ENCODE results near the gene MAP7. TPM values are rescaled to one million over a fixed set of nuclear protein-coding genes. Genes with fewer than 3 reads are reported as not detected.
"Not testable (repeated sequence)": the region's sequence is repeated elsewhere in the genome, so short reads cannot be mapped to it uniquely, and the experiment has no call there.

MAP7 gene
- total RNA-seq, 1 donor from 2014 or later: 0.51 TPM

DNA sequence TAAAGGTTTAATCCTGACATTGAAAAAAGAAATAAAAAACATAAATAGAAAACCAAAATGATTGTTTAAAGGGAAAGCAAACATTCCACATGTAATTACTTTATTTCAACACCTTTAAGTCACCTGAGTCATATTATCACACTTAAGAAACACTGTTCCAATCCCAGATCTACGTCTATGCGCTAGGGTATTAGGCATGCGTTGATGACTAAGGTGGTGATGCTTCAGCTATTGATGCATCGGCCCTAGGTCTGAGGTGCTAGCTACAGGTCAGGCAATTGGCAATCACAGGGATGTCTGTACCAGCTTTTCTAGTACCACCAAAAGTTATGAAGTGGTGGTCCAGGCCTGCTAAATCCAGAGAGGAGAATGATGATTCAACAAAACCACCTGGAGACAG lies 162.9 kb downstream of the MAP7 start:
- DNase-seq (ENCODE audit: low read depth in 2 of 2): no peak

DNA sequence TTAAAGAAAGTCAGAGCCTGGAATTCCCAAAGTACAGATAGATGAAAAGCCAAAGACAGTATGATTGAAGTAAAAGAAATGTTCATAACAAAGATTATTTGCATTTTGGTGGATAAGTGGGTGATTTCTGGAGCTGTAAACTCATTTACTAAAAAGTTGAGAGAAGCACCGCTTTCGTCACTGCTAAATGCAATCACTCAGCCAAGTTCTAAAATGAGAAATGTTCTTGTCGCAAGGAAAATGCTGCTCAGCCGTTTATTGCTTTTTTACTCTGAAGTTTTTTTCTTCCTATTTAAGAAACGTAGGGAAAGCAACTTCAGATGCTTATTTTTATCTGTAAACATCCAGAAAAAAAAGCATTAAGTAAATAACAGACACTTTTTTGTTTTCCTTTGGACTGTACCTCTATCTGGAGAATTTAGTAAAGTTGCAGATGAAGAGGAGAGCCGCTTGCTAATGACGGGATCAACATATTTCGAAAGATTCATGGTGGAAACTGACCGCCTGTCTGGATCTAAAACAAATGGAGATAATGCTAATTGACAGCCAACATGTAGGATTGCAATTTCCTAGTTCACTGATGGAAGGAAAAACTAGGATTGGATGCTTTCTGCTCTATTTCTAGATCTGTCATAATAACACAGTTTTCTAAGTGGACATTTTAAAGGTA lies 166.8 kb downstream of the MAP7 start:
- no peak for DNase-seq (ENCODE audit: low read depth in 2 of 2)

DNA sequence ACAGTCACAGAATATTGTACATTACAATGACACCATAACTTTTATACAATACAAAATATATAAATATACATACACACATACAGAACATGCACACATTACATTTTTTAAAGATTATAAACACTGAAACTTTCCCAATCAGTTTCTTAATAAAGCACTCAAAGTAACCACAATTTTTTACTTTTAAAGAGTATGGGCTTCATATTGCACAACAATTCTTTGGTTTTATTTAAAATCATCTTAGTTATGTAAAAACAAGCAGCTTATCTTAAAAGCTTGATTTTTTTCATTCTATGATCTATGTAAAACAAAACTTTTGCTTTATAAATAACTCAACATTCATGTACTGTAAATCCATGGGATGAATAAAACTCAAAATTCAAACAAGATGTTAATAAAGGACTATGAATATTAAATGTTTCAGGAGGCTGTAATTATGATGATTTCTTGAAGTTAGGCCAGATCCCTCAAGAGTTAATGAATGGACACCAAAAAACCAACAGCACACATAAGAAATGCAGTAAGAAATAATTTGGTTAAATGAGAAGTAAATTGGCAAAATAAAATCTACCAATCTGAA lies 167.5 kb downstream of the MAP7 start:
- no peak for DNase-seq (ENCODE audit: low read depth in 2 of 2)

DNA sequence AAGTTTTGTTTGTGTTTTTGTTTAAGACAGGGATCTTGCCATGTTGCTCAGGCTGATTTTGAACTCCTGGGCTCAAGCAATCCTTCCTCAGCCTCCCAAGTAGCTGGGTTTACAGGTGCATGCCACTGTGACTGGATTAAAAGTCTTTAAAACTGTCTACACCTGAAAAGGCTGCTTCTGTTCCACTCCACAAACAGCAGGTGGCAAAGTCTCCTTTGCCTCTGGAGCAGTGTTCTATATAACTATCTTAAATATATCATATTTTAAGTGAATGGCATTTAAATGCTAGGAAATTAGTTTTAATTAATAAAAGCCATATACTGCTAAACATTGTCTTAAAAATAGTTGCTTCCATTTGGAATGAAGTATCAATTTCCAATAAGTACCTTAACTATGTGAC lies 171.3 kb downstream of the MAP7 start:
- no peak for DNase-seq (ENCODE audit: low read depth in 2 of 2)

DNA sequence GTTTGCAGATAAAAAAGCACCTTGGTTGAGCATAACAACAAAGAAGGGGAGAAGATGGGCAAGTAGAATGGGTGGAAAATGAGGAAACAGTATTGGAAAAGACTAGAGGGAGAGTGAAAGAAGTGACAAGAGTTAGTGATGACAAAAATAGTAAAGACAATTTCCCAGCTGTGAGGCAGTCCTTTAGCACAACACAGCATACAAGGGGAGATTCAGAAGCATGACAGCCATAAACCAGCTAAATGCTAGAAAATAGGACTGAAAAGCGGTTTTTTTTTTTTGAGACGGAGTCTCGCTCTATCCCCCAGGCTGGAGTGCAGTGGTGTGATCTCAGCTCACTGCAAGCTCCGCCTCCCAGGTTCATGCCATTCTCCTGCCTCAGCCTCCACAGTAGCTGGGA lies 174.4 kb downstream of the MAP7 start:
- not testable (repeated sequence) for DNase-seq (ENCODE audit: low read depth in 2 of 2)

DNA sequence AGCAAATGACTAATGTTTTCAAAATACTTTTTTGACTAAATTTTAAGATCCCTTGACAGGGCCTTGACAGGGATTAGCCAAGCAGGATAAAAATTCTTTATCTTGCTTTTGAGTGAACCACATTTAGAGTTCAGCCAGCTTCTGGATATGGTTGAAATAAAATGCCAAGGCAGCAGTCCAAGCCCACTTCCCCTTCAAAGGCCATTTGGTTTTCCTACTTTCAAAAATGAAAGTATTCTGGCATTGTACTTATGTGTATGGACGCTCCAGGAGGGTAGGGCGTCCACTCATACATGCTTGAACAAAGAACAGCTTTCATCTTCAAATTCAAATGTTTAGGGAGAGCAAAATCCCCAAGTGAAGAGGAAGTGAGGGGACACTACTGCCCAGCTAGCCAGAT lies 178.3 kb downstream of the MAP7 start:
- no peak for DNase-seq (ENCODE audit: low read depth in 2 of 2)

DNA sequence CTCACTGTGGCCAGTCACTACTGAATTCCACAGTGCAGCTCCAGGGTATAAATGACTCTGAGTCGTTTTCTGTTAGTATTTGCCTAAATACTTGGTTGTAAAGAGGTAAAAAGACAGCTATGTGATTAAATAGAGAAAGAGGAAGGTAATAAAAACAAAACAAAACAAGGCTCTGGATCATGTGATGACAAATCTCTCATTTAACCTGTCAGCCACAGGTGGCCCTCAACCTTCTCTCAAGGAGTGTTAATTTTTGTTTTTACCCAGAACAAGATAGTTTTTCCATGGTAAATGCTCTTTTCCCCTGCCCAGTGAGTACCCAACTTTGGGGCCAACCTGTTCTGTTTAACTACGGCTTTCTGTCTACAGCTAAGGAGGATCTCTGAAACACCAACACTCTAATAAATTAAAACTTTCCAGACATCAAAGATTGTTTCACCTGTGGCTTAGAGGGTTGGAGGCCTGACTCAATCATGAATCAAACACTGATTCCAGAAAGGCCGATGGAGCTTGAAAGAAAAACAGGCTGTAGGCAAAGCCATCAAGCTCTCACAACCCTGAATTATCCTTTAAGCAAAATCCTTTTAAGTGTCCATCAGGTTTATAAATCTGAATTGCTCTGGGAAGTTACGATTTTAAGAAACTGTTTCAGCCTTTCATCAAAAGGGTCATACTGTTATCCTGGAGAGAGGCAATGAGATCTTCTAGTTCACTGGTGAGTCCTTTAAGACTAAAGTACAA lies 179.1 kb downstream of the MAP7 start:
- no peak for DNase-seq (ENCODE audit: low read depth in 2 of 2)

DNA sequence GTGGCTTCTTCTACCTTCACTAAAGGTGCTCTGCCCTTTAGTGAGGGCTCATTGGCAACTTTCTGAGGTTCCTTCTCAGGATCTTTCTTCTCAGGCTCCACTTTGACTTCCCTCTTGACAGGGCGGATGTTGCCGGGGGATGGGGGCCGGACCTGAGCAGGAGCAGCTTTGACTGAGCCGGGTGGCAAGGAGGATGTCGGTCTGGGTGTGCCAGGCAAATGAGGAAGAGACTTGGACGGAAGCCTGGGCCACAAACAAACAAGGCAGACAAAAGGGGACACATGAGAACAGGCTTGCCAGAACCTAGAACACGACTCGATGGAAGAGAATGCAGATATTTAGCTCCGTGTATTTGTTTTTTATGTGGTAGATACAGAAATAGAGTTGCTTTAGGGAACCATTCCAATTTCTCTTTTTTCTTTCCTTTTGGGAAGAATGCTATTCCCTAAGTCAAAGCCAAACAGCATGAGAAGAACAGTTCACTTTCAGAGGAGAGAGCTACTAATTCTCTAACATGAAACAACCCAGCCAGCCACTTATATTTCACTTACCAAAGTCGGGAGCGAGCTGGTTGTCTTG lies 184.4 kb downstream of the MAP7 start:
- no peak for DNase-seq (ENCODE audit: low read depth in 2 of 2)

DNA sequence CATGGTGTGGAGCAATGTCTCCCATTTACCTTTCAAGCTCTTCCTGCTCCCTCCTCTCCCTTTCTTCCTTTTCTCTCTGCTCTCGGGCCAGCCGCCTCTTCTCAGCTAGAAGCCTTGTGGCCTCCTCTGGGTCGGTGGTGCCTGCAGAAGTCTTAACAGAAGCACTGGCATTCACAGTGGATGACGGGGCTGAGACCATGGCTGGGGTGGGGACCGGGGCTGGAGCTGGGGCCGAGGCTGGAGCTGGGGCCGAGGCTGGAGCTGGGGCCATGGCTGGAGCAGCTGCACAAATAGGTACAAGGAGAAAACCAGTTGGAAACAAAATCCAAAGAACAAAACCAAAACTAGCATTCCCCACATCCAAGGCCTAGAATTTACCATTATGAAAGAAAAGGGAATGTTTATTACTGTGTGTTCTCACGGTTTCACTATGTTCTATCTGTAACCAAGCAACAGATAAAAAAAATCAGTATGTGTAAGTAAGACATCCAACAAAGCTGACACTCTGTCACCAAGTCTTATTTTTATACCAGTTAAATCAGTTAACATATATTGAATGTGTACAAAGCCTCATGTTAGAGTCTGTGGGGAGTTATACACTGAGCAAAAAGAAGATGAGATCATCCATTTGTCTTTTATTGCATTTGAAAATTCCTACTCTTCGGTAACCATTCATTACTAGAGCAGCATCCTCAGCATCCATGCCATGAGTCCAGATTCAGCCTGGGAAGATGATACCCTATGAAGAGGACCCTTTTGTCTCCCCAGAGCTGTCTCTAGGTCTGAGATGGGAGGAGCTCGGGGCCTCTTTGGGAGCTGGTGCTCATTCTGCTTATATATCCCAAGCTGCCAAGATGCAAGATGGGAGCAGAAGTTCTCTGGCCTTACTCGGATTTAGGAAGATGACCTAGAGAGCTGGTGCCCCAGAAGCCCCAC lies 187.5 kb downstream of the MAP7 start:
- no peak for DNase-seq (ENCODE audit: low read depth in 2 of 2)

DNA sequence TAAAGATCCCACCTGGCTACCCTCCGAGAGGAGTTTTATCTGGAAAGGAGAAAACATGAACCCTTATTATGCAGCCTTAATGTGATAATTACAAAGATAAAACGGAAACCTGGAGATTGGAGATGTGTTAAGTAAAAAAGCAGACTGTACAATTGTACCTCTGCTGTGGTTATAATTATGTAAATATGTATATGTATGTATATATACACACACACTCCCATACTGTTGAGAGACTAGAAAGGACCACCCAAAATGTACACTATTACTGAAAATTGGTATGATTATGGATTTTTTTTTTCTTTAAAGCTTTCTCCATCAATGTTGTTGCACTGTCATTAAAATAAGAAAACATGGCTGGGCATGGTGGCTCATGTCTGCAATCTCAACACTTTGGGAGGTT lies 188.4 kb downstream of the MAP7 start:
- no peak for DNase-seq (ENCODE audit: low read depth in 2 of 2)

DNA sequence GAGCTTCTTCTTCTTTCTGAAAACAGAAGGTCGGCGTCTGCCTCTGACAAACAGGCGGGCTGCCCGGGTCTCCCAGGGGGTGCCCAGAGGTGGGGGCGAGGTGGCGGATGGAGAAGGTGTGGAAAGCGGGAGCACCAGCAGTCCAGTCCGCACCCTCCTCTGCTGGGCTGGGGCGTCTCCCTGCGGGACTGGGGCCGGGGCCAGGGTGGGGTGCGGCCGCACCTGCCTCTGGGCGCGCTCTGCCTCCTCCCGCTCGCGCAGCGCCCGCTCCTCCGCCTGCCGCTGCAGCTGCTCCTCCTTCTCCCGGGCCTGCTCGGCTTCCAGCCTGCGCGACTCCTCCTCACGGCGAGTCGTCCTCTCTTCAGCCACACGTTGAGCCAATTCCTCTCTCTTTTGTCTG lies 189.4 kb downstream of the MAP7 start:
- DNase-seq (ENCODE audit: low read depth in 2 of 2): no peak

DNA sequence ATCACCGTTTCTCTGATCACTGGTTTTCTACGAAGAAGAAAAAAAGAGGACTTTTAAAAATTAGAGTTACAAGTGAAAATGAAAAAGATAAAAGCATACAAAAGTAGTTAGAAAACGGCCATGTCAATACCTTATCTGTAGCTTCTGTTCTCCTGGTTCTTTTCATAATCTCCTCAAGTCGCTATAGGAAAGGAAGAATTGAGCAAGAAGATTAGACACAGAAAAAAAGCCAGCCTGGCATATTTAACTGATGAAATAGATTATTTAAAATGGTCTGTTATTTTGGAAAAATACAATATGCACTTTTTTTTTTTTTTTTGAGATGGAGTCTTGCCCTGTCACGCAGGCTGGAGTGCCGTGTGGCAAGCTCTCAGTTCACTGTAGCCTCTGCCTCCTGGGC lies 190.4 kb downstream of the MAP7 start:
- DNase-seq (ENCODE audit: low read depth in 2 of 2): no peak

DNA sequence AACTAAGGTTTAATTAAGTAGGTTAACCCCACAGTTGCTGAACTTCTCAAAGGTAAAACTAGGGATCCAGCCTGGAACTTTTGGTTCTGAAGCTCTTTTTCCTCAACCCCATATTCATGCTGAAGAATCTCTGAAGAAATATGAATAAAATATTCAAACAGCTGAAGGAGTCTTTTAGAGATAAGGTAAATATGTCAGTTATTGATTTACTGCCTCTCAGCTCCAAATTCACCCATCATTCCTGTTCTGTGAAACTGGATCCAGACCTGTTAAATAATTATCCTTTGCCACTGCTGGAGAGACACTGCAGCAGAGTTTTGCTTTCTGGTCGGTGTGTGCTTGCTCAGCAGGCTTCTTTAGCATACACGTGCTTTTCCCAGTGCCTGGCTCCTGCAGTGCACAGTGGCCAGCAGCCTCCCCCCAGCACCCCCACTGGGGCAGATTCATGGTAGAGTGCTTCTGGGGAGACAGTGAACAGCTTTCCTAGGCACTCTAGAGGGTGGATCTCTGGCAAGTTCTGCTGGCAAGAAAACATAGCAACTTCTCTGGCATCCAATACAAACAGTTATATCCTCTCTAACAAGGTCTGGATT lies 198.6 kb downstream of the MAP7 start:
- no peak for DNase-seq (ENCODE audit: low read depth in 2 of 2)

DNA sequence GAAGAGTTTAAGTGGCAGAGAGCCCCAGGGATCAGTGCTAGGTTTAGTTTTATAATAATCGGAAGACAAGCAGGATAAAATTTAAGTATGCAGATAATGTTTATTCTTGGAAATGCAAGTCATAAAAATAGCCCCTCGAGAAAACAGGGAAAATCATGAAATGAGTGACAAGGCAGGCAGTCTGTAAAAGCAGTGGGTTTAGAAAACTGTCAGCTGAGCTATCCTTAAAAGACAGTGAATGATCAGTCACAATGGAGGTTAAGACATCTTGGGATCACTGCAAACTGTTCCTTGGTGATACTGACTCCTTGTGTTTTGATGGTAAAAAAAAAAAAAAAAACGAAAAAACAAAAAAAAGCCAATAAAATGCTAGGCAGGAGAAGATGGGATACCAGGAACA lies 199.3 kb downstream of the MAP7 start:
- DNase-seq (ENCODE audit: low read depth in 2 of 2): no peak

DNA sequence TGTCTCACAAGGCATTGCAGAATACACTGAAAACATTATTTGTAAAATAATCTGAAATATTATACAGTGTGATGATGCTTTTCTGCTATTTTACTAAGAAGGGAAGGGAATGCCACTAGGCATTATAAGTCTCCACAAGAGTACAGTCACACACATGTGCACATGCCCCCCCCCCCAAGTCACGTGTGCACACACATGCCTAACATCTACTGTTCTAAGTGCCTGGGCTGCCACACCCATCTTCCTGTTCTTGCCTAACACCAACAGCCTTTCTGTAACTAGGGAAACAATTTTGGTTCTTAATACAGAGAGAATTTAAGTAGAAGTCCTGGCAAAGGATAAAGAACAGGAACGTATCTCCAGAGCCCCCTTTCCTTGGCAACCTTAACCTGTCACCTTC lies 202.4 kb downstream of the MAP7 start:
- DNase-seq (ENCODE audit: low read depth in 2 of 2): no peak

DNA sequence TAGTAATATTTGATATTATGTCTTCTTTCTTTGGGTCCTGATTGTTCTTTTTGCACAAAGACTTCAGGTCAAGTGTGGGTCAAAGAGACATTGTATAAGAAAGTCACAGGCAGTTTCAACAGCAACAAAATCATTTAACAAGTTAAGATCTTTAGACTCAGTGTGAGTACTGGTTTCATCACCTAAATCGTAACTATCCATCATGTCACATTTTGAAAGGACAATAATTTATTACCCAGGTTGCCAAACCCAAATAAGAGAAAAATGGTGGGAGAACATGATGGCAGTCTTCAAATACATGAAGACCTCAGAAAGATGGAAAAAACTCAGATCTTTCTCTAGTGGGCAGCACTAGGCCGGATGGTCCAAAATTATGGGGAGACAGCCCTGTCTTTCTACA lies 205.1 kb downstream of the MAP7 start:
- no peak for DNase-seq (ENCODE audit: low read depth in 2 of 2)

DNA sequence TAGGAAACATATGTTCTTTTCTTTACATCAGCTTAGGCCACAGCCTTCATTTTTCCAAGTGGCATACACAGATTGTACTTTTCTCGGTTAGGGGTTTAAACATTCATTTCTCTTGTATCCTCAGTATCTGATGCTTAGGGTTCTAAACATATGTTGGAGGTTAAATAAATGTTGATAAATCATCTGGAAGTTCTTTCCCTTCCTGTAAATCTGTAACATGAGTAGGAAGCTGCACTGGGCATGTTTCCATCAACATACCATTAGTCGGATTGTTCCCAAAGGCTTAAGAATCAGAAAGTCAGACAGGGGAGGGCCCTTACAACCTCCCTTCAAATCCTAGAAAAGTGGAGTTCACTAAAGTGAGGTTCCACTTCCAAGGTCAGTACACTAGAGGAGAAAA lies 205.8 kb downstream of the MAP7 start:
- DNase-seq (ENCODE audit: low read depth in 2 of 2): peak in 1 of 2 donors; percentile 45

DNA sequence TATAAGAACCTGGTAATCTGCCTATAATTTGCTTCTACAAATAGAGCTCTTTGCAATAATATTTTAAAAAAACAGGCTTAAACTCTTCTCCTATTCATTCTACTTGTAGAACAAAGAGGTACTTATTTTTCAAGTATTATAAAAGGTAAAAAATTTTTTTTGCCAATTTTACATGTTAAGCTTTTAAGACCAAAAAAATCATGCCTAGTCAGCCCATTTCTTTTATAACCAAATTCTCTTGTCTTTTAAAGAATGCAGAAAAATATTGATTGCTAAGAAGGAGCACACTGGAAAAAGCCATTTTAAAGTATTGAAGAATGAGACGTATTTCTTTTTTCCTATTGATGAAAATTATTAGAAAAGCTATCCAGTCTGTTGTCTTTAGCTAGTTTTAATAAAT lies 206.5 kb downstream of the MAP7 start:
- DNase-seq (ENCODE audit: low read depth in 2 of 2): no peak

DNA sequence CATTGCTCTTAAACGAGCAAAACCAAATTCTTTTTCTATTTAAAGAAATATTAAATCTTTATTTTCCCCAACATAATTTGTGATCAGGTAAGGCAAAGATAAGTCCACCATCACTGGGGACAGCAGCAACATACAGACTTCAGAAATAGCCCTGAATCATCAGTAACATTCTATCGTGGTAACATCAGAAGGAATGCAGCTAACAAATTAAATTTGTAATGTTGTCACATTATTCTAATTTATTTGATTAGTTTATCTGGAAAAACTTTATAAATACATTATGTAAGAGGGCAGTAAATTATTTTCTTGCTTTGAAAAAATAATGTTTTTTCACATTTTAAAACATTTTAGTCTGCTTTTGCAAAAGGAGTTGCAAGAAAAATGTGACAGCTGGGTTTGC lies 206.9 kb downstream of the MAP7 start:
- no peak for DNase-seq (ENCODE audit: low read depth in 2 of 2)

DNA sequence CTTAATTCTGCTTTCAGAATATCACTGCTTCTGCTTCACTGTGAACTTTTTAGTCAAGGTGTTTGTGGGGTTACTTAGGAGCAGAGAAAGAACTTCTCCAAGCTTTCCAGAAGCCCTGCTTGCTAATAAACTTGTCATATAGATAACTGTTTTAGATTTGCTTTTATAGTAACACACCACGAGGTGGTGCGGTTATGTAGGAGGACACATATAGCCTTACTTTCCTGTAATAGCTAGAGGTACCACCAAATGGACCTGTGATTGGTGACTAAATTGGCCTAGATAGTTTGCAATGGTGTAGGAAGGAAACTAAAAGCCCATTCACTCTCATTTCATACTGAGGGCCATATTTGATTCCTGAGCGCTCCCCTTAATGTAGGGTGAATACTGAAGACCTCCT lies 208.3 kb downstream of the MAP7 start:
- DNase-seq (ENCODE audit: low read depth in 2 of 2): no peak

DNA sequence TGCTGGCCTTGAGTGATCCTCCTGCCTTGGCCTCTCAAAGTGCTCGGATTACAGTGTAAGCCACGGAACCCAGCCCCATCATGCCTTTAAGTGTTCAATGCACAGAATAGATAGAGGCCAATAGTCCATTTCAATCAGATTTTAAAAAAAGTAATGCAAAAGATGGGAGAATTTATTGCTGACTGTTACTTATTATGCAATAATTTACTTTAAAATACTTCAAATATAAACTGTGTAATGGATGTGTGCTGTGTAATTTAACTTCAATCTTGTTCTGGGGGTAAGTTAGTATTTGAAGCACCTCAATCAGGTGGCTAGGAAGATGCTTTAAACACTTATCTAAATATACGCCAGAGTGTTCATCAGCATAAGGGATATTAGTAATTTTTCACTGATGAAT lies 208.9 kb downstream of the MAP7 start:
- no peak for DNase-seq (ENCODE audit: low read depth in 2 of 2)
